Choroid plexus epithelial cell (primary cell): ENCODE data around the gene CARD11.

Experiments used
- DNase-seq: peaks from one replicate; pipeline ENCODE4 v3.0.0-alpha.2; 2010; ENCODE audit warnings: low read depth
- H3K4me3 ChIP-seq: 2 replicates; pipeline ENCODE4 v1.5.1; 2011; ENCODE audit warnings: low read depth, mild to moderate bottlenecking, control low read depth, low read length, moderate library complexity
- TF ChIP-seq, protein P1 (sequence below): conservative IDR thresholded peaks from 2 replicates; pipeline ENCODE4 v1.5.1; 2011; ENCODE audit warnings: low read depth, mild to moderate bottlenecking, control low read depth, inconsistent platforms, low read length, moderate library complexity

CARD11 gene

GRCh38 chr7:3033581-3033980, 10.1 kb downstream of the CARD11 start:
- DNase-seq = no peak
- no peak overlapping the region for H3K4me3 ChIP-seq
- TF ChIP-seq, protein P1, sequence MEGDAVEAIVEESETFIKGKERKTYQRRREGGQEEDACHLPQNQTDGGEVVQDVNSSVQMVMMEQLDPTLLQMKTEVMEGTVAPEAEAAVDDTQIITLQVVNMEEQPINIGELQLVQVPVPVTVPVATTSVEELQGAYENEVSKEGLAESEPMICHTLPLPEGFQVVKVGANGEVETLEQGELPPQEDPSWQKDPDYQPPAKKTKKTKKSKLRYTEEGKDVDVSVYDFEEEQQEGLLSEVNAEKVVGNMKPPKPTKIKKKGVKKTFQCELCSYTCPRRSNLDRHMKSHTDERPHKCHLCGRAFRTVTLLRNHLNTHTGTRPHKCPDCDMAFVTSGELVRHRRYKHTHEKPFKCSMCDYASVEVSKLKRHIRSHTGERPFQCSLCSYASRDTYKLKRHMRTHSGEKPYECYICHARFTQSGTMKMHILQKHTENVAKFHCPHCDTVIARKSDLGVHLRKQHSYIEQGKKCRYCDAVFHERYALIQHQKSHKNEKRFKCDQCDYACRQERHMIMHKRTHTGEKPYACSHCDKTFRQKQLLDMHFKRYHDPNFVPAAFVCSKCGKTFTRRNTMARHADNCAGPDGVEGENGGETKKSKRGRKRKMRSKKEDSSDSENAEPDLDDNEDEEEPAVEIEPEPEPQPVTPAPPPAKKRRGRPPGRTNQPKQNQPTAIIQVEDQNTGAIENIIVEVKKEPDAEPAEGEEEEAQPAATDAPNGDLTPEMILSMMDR = no peak

- TF ChIP-seq, protein P1 = no peak
- H3K4me3 ChIP-seq = no peak overlapping the region
- DNase-seq = no peak
Measured at GRCh38 chr7:3033136-3033535, 10.5 kb downstream of the CARD11 start.

- DNase-seq = no peak
- H3K4me3 ChIP-seq = no peak overlapping the region
- TF ChIP-seq, protein P1 = no peak
Measured at GRCh38 chr7:3032256-3032655, 11.4 kb downstream of the CARD11 start.

DNA sequence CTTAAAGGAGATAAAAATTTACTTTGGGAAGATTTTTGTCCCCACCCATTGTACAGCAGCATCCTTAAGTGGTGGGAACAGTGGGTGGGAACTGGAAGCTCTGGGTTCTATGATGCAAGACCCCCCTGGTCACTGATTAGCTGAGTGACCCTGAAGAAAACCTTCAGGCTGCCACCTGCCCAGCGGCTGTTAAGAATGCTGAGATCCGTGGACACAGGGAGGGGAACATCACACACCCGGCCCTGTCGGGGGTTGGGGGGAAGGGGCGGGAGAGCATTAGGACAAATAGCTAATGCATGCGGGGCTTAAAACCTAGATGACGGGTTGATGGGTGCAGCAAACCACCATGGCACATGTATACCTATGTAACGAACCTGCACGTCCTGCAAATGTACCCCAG, 14.5 kb downstream of the CARD11 start:
- TF ChIP-seq, protein P1 = no peak
- no peak for DNase-seq

DNA sequence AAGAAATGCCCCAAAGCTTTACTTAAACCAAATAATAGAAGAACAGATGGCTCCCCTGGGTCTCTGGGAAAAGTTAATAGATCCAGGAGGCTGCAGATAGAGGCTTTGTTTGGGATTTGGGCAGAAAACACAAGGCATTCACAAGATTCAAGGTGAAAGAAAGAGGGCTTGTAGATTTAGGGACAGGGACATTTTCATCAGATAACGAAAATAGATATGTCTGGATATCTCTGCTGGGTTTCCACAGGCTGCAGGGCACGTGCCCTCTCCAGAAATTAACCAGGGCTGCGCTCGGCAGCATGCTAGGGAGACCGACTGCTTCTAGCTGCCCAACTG, 14.9 kb downstream of the CARD11 start:
- no peak for DNase-seq
- TF ChIP-seq, protein P1 = no peak
- no peak overlapping the region for H3K4me3 ChIP-seq

More for the DNA sequence above, 14.5 kb downstream of the CARD11 start:
- no peak overlapping the region for H3K4me3 ChIP-seq

- TF ChIP-seq, protein P1 = peak; percentile 1
- peak; percentile 54 for DNase-seq
- H3K4me3 ChIP-seq = peak overlapping the region; percentile 39
Measured at GRCh38 chr7:3028071-3028757, 15.5 kb downstream of the CARD11 start.
